Uterus (tissue), 4 donors: ENCODE measurements around the gene SGMS1. TPM values are rescaled to one million over a fixed set of nuclear protein-coding genes. Genes with fewer than 3 reads are reported as not detected.

Experiments used
- DNase-seq, 2 donors: peaks; one replicate each; pipeline ENCODE4 v3.0.0-alpha.2; 2019 to 2020
- H3K27ac ChIP-seq, 2 donors: fragments of 200-600 bp; sonication (generic); 1 replicate in 1 of 2; 2 replicates in 1 of 2; pipeline ENCODE4 v1.5.1; 2016 to 2018
- H3K27me3 ChIP-seq, 2 donors: fragments of 200-600 bp; sonication (generic); one replicate each; pipeline ENCODE4 v1.5.1; 2018 to 2019; ENCODE audit warnings: control low read depth in 1 of 2
- H3K36me3 ChIP-seq, 2 donors: fragments of 200-600 bp; sonication (generic); one replicate each; pipeline ENCODE4 v1.5.1; 2019; ENCODE audit warnings: control low read depth in 1 of 2
- H3K4me1 ChIP-seq, 2 donors: fragments of 200-600 bp; sonication (generic); one replicate each; pipeline ENCODE4 v1.5.1; 2018 to 2019; ENCODE audit warnings: control low read depth in 1 of 2
- H3K4me3 ChIP-seq, 2 donors: fragments of 200-600 bp; sonication (generic); 1 replicate in 1 of 2; 2 replicates in 1 of 2; pipeline ENCODE4 v1.5.1; 2018 to 2019; ENCODE audit warnings: mild to moderate bottlenecking in 1 of 2
- H3K9me3 ChIP-seq, 2 donors: fragments of 200-600 bp; sonication (generic); one replicate each; pipeline ENCODE4 v1.5.1; 2019; ENCODE audit warnings: control low read depth in 1 of 2
- POLR2A ChIP-seq, 2 donors: fragments of 450-650 bp; IDR thresholded peaks; one replicate each; pipeline ENCODE4 v1.6.1; 2016; ENCODE audit warnings: antibody characterized with exemption in 2 of 2, mild to moderate bottlenecking in 1 of 2, moderate library complexity in 1 of 2
- intact Hi-C: fragments of 100-400 bp; cut with DNase I; formaldehyde crosslinking; loops from one replicate; pipeline ENCODE4 v1.15.1; 2023; ENCODE audit warnings: low total_unique reads
- total RNA-seq, 4 donors: library from RNA; depleted of rRNA in 3 of 4; stranded (reverse); fragments of >200 nt in 3 of 4; gene quantifications; one replicate each; pipeline versions ENCODE4 v1.1.0 to v1.2.4, GENCODE V29; 2014 to 2023
- TF ChIP-seq, protein P1 (sequence below), 4 experiments: fragments of 200-600 bp in 2 of 4; fragments of 450-650 bp in 2 of 4; sonication (generic) in 2 of 4; IDR thresholded peaks; one replicate each; pipeline ENCODE4 v1.5.1; 2016 to 2019; ENCODE audit warnings: antibody characterized with exemption in 4 of 4, mild to moderate bottlenecking in 2 of 4, moderate library complexity in 1 of 4
- donor health status: DM: yes; HTN: yes; CAD: no.

Gene SGMS1
- total RNA-seq, 4 donors from 2014 or later = 38.0 to 102 (median 57.7) TPM

DNA sequence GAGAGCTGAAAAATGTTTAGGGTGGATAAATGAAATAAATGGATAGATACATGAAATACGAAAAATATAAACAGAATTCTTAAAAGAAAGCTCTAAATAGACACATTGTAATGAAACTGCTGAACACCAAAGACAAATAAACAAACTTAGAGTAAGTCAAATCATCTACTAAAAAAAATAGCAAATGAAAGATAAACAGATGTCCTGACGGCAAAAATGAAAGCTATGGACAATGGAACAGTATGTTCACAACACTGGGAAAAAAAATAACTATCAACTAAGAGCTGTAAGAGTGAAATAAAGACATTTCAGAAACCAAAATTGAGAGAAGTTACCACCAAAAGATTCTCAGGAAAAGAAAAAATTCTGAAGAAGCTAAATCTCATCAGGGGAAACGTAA is 106.1 kb downstream of the SGMS1 start:
- no peak for DNase-seq
- TF ChIP-seq, protein P1, sequence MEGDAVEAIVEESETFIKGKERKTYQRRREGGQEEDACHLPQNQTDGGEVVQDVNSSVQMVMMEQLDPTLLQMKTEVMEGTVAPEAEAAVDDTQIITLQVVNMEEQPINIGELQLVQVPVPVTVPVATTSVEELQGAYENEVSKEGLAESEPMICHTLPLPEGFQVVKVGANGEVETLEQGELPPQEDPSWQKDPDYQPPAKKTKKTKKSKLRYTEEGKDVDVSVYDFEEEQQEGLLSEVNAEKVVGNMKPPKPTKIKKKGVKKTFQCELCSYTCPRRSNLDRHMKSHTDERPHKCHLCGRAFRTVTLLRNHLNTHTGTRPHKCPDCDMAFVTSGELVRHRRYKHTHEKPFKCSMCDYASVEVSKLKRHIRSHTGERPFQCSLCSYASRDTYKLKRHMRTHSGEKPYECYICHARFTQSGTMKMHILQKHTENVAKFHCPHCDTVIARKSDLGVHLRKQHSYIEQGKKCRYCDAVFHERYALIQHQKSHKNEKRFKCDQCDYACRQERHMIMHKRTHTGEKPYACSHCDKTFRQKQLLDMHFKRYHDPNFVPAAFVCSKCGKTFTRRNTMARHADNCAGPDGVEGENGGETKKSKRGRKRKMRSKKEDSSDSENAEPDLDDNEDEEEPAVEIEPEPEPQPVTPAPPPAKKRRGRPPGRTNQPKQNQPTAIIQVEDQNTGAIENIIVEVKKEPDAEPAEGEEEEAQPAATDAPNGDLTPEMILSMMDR (IDR thresholded peaks at IDR 0.05) = no peak
- no peaks in the 10 kb centered on the region for H3K4me1 ChIP-seq
- no peaks in the 10 kb centered on the region for H3K36me3 ChIP-seq
- H3K27me3 ChIP-seq = no peaks in the 10 kb centered on the region
- H3K4me3 ChIP-seq = no peak overlapping the region
- no peak overlapping the region for H3K27ac ChIP-seq
- no peaks in the 10 kb centered on the region for H3K9me3 ChIP-seq
- intact Hi-C loops = no loop called here

DNA sequence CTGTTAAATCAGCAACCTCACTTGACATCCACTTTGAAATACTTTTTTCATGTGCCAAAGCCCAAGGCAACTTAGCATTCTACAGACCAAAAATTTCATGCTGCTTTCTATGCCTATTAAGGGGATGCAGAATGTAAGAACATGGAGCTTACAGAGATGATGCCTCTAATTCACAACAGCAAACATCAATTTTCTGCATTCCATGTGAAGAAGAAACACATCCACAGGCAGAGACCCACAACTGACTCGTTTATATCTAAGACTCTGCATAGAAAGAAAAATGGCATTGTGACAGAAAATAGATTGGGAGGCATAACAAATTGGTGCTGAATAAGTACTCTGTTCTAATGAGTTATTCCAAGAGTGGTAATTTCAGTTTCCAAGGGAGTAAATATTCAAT is 107.6 kb downstream of the SGMS1 start:
- no peaks in the 10 kb centered on the region for H3K36me3 ChIP-seq
- intact Hi-C loops = no loop called here
- H3K4me3 ChIP-seq = no peak overlapping the region
- no peak overlapping the region for H3K27ac ChIP-seq
- H3K27me3 ChIP-seq = no peaks in the 10 kb centered on the region
- DNase-seq = no peak
- TF ChIP-seq, protein P1 (IDR thresholded peaks at IDR 0.05) = no peak
- no peaks in the 10 kb centered on the region for H3K4me1 ChIP-seq
- H3K9me3 ChIP-seq = no peaks in the 10 kb centered on the region

DNA sequence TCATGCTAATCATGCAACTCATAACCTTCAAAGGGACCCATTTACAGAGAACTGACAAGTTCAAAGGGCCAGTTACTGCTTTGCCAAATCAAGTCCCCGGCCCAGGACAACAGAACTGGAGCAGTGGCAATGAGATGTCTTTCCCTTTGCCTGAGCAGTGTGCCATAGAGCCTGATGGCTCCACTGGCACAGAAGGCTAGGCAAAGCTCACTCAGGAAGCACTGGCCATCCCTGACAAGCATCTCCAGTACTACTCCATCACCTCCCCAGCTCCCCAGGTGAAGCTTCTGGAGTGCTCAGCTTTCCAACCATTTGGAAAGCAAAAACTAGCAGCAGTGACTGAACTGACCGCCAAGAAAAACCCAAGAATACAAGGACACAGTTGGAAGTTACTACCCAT is 108.3 kb downstream of the SGMS1 start:
- Histone ChIP-seq H3K4me3 (no peak overlapping the region), H3K27me3 (no peaks in the 10 kb centered on the region), H3K27ac (no peak overlapping the region), H3K4me1 (no peaks in the 10 kb centered on the region), H3K36me3 (no peaks in the 10 kb centered on the region), H3K9me3 (no peaks in the 10 kb centered on the region)
- no peak for DNase-seq
- intact Hi-C loops = no loop called here
- TF ChIP-seq POLR2A (IDR thresholded peaks at IDR 0.05) = no peak
- TF ChIP-seq, protein P1 (IDR thresholded peaks at IDR 0.05) = no peak

DNA sequence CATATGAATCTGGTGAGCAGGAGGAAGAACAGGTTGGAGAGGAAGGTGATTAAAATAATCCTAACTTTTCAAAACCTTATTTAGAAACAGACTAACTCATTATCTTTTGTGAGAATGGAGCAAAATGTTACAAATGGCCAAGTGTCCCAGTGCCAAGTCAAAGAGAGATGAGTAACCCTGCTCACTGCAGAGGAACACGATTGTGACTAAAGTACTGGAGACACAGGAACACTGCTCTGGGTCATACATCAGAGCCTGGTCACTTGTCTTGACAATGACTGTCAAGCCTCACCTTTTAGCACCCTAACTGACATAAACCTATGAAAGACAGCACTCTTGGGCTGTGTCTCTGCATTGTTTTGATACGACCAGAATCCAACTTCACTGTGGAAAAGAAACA is 108.8 kb downstream of the SGMS1 start:
- H3K4me3 ChIP-seq = no peak overlapping the region
- no peaks in the 10 kb centered on the region for H3K36me3 ChIP-seq
- H3K27me3 ChIP-seq = no peaks in the 10 kb centered on the region
- intact Hi-C loops = no loop called here
- H3K27ac ChIP-seq = no peak overlapping the region
- DNase-seq = no peak
- H3K4me1 ChIP-seq = no peaks in the 10 kb centered on the region
- H3K9me3 ChIP-seq = no peaks in the 10 kb centered on the region
- TF ChIP-seq, protein P1 (IDR thresholded peaks at IDR 0.05) = no peak
- TF ChIP-seq POLR2A (IDR thresholded peaks at IDR 0.05) = no peak

DNA sequence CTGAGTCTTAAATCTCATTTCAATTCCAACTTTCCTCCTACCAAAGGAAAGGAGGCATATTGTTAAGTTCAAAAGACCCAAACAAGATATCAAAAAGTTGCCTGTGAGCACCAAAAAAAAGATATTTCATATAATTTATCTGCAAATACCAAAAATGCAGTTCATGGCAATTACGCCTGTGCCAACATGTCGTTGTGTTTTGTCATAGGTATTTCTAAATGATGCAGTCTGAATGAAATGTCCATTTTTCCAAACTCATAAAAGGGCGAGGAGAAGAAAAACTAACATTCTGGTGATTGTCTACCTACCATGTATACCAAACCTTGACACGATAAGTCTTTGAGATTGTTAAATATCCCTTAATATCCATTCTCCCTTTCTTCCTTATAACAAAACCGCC is 109.8 kb downstream of the SGMS1 start:
- intact Hi-C loops = no loop called here
- no peak for DNase-seq
- H3K4me1 ChIP-seq = no peaks in the 10 kb centered on the region
- TF ChIP-seq, protein P1 (IDR thresholded peaks at IDR 0.05) = no peak
- TF ChIP-seq POLR2A (IDR thresholded peaks at IDR 0.05) = no peak
- H3K36me3 ChIP-seq = no peaks in the 10 kb centered on the region
- no peak overlapping the region for H3K4me3 ChIP-seq
- no peak overlapping the region for H3K27ac ChIP-seq
- no peaks in the 10 kb centered on the region for H3K9me3 ChIP-seq
- H3K27me3 ChIP-seq = no peaks in the 10 kb centered on the region
